ENCODE results near the gene CNTN2. TPM values are rescaled to one million over a fixed set of nuclear protein-coding genes. Genes with fewer than 3 reads are reported as not detected.

The CNTN2 gene
- total and polyA plus RNA-seq, 2 experiments from 2014 or later = 1.3 to 2.2 TPM

- TF ChIP-seq ZNF462 (CRISPR knock-in tag; IDR thresholded peaks at IDR 0.05) = no peak
Observed at GRCh38 chr1:205030241-205030640, 12.8 kb upstream of the CNTN2 start (continued).

GRCh38 chr1:205030896-205031295, 12.1 kb upstream of the CNTN2 start:
- Histone ChIP-seq H3K27me3 (ENCODE audit: insufficient read depth) (no peaks in the 10 kb centered on the region), H3K4me1 (ENCODE audit: insufficient read depth) (peaks cover 6% of the 10 kb centered on the region), H3K79me2 (replicated peaks; ENCODE audit: insufficient read depth) (no peaks in the 10 kb centered on the region), H3K27ac (ENCODE audit: low read depth) (no peak overlapping the region), H4K20me1 (replicated peaks; ENCODE audit: insufficient read depth) (no peaks in the 10 kb centered on the region; the same call in 1 of the 2 replicates), H3K9me2 (ENCODE audit: insufficient read depth) (no peaks in the 10 kb centered on the region), H3K36me3 (ENCODE audit: insufficient read depth) (no peaks in the 10 kb centered on the region), H3K4me3 (no peak overlapping the region), H2AFZ (no peak overlapping the region), H3F3A (replicated peaks; ENCODE audit: low read depth) (no peaks in the 10 kb centered on the region), H3K4me2 (no peak overlapping the region)
- no peak for DNase-seq (ENCODE audit: low spot score)
- H3K4me1 Mint-ChIP-seq = peaks cover 23% of the 10 kb centered on the region; the same call in 2 of the 3 replicates
- H3K27me3 Mint-ChIP-seq (ENCODE audit: insufficient read depth, low read depth, poor library complexity) = peaks cover 7% of the 10 kb centered on the region
- H3K36me3 Mint-ChIP-seq (ENCODE audit: low read depth) = no peaks in the 10 kb centered on the region
- ATAC-seq = peak; percentile 38
- H3K27ac Mint-ChIP-seq = no peak overlapping the region
- no peaks in the 10 kb centered on the region for H3K9me3 Mint-ChIP-seq
- H3K4me3 Mint-ChIP-seq = no peak overlapping the region
- TF ChIP-seq CTCF (conservative IDR thresholded peaks at IDR 0.05; ENCODE audit: low read depth in 2 of 2) (no peak), ETS1 (IDR thresholded peaks at IDR 0.05) (no peak), NANOG (IDR thresholded peaks at IDR 0.05; ENCODE audit: borderline replicate concordance) (no peak), EZH2 (IDR thresholded peaks at IDR 0.05; ENCODE audit: low read depth, unreplicated experiment) (no peak), CREB1 (CRISPR knock-in tag; IDR thresholded peaks at IDR 0.05; ENCODE audit: low read depth) (no peak), ZNF462 (CRISPR knock-in tag; IDR thresholded peaks at IDR 0.05) (no peak), STAT1 (IDR thresholded peaks at IDR 0.05; ENCODE audit: unreplicated experiment) (no peak)

Measured in GM23338 (cell line).